Right lobe of liver (tissue), 6 donors: ENCODE measurements around the gene SLC4A4. TPM values are rescaled to one million over a fixed set of nuclear protein-coding genes. Genes with fewer than 3 reads are reported as not detected.

Experiments
- ATAC-seq, 4 donors: fragments of 200-7000 bp; cut with Tn5 transposase; one replicate each; pipeline ENCODE4 v1.9.1; 2020; ENCODE audit warnings: mild to moderate bottlenecking in 4 of 4, moderate library complexity in 4 of 4
- DNase-seq, 3 donors: peaks; one replicate each; pipeline ENCODE4 v3.0.0-alpha.2; 2020
- H3K27ac ChIP-seq, 3 donors: fragments of 200-600 bp; one replicate each; pipeline ENCODE4 v1.8.0; 2022
- H3K27me3 ChIP-seq, 2 donors: fragments of 200-600 bp; one replicate each; pipeline ENCODE4 v1.8.0; 2022
- H3K36me3 ChIP-seq, 4 donors: fragments of 200-600 bp; sonication (generic) in 1 of 4; one replicate each; pipeline versions ENCODE4 v1.5.1 to v1.8.0; 2017 to 2022; ENCODE audit warnings: control low read depth in 1 of 4
- H3K4me1 ChIP-seq, 4 donors: fragments of 200-600 bp; sonication (generic) in 1 of 4; one replicate each; pipeline versions ENCODE4 v1.5.1 to v1.8.0; 2017 to 2022; ENCODE audit warnings: control low read depth in 1 of 4
- H3K4me3 ChIP-seq, 3 donors: fragments of 200-600 bp; one replicate each; pipeline ENCODE4 v1.8.0; 2022
- H3K9me3 ChIP-seq, 4 donors: fragments of 200-600 bp; sonication (generic) in 1 of 4; one replicate each; pipeline versions ENCODE4 v1.5.1 to v1.8.0; 2017 to 2022; ENCODE audit warnings: control low read depth in 1 of 4
- POLR2A ChIP-seq: fragments of 450-650 bp; IDR thresholded peaks from one replicate; pipeline ENCODE4 v1.6.1; 2017; ENCODE audit warnings: antibody characterized with exemption, mild to moderate bottlenecking
- WGBS: methylation state at CpG from one replicate; pipeline ENCODE4 v1.1.6; 2018; ENCODE audit warnings: low coverage, low lambda C conversion rate; ENCODE audit not compliant: insufficient coverage; ENCODE audit errors: missing lambda C conversion rate; 5-methylcytosine and 5-hydroxymethylcytosine counted together
- intact Hi-C, 2 donors: fragments of 100-400 bp; cut with DNase I; formaldehyde crosslinking; loops; one replicate each; pipeline versions ENCODE4 v1.11.2 to v1.14.1; 2022
- total RNA-seq, 6 experiments: library from RNA; depleted of rRNA in 2 of 6; stranded (reverse); fragments of >200 nt in 2 of 6; fragmentation: NEBNext Ultra II Directional in 3 of 6; extraction: Animal tissue kit (Norgen Biotek cat#: 25700) in 3 of 6; gene quantifications; one replicate each; pipeline versions ENCODE4 v1.1.0 to v1.2.4, GENCODE V29; 2016 to 2023
- TF ChIP-seq, protein P1 (sequence below), 4 donors: fragments of 200-600 bp in 3 of 4; fragments of 450-650 bp in 1 of 4; IDR thresholded peaks; one replicate each; pipeline versions ENCODE4 v1.5.1 to v1.8.0; 2016 to 2022; ENCODE audit warnings: antibody characterized with exemption in 4 of 4, mild to moderate bottlenecking in 2 of 4
- donor health status: DM: no; HTN: yes; CAD: no.
- donor health status: DM: no; HTN: no; CAD: no.
- donor health status: DM: no; HTN: no; CAD: no.
- donor health status: DM: no; HTN: yes; CAD: no.
- donor health status: DM: no; HTN: yes; CAD: no.

SLC4A4 gene
- total RNA-seq, 6 experiments from 2014 or later: 16.5 to 28.7 (median 24.4) TPM

DNA sequence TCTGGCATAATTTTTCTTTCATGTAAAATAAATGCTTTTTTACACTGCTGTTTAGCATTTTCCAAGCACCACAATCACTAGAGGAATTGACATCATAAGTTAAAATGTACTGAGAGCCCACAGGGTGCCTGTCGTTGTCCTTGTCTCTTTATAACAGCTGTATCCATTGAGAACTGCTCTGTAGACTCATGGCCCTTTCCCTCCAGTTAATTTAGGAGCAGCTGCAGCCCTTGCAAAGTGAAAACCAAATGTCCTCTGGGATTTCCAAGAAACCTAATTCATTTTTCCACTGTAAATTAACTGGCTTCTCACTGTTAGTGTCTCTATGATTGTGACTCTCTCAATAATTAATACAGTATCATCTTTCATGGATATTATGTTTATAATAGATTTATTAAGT lies 185.9 kb downstream of the SLC4A4 start:
- Histone ChIP-seq H3K4me1 (no peaks in the 10 kb centered on the region), H3K27ac (no peak overlapping the region), H3K9me3 (no peaks in the 10 kb centered on the region), H3K4me3 (no peak overlapping the region), H3K27me3 (no peaks in the 10 kb centered on the region), H3K36me3 (no peaks in the 10 kb centered on the region)
- intact Hi-C loops: no loop called here
- DNase-seq (no peak), ATAC-seq (no peak)
- WGBS: 38% methylated on average over 1 of the region's 1 CpG
- TF ChIP-seq POLR2A: no peak
- TF ChIP-seq, protein P1, sequence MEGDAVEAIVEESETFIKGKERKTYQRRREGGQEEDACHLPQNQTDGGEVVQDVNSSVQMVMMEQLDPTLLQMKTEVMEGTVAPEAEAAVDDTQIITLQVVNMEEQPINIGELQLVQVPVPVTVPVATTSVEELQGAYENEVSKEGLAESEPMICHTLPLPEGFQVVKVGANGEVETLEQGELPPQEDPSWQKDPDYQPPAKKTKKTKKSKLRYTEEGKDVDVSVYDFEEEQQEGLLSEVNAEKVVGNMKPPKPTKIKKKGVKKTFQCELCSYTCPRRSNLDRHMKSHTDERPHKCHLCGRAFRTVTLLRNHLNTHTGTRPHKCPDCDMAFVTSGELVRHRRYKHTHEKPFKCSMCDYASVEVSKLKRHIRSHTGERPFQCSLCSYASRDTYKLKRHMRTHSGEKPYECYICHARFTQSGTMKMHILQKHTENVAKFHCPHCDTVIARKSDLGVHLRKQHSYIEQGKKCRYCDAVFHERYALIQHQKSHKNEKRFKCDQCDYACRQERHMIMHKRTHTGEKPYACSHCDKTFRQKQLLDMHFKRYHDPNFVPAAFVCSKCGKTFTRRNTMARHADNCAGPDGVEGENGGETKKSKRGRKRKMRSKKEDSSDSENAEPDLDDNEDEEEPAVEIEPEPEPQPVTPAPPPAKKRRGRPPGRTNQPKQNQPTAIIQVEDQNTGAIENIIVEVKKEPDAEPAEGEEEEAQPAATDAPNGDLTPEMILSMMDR (IDR thresholded peaks at IDR 0.05): no peak

DNA sequence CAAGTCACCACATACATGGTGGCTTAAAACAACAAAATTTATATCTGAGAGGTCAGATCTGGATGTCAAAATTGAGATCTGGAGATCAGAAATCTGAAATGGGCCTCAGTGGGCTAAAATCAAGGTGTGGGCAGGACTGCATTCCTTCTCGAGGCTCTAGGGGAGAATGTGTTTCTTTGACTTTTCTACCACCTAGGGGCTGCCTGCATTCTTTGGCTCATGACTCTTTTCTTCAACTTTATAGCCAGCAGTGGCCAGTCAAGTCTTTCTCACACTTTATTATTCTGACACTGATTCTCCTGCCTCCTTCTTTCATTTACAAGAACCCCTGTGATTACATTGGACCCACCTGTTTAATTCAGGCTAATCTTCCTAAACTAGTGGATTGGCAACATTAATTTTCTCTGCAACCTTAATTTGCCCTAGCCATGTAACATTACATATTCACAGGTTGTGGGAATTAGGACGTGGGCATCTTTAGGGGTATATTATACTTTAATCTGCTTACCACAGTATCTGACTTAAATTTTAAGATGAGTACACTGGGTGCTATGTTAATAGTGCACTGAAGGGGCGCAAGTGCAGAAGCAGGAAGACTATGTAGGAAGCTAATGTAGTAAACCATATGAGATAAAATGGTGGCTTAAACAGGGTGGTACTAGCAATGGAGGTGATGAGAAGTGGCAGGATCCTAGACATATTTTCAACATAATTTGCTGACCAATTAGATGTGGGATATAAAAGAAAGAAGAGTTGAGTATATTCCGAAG lies 188.0 kb downstream of the SLC4A4 start:
- TF ChIP-seq, protein P1 (IDR thresholded peaks at IDR 0.05): no peak
- no peak for TF ChIP-seq POLR2A
- H3K27me3 ChIP-seq: no peaks in the 10 kb centered on the region
- H3K4me1 ChIP-seq: no peaks in the 10 kb centered on the region
- no peak overlapping the region for H3K27ac ChIP-seq
- no peaks in the 10 kb centered on the region for H3K36me3 ChIP-seq
- DNase-seq: no peak
- intact Hi-C loops: no loop called here
- no peak for ATAC-seq
- no peak overlapping the region for H3K4me3 ChIP-seq
- no peaks in the 10 kb centered on the region for H3K9me3 ChIP-seq
- 59% methylated on average over 4 of the region's 4 CpGs for WGBS

DNA sequence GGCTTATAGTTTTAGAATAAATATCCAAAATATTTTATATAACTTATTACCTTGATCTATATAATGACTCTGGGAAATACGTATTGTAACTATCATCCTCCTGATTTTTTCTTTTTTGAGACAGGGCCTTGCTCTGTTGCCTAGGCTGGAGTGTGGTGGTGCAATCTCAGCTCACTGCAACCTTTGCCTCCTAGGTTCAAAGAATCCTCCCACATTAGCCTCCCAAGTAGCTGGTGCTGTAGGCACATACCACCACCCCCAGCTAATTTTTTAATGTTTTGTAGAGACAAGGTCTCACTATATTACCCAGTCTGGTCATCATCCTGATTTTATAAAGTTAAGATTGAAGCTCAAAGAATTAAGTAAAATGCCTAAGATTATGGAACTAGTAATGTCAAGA lies 193.6 kb downstream of the SLC4A4 start:
- Histone ChIP-seq H3K36me3 (peaks cover 0 to 4% (median under 1%) of the 10 kb centered on the region in 4 donors), H3K4me3 (no peak overlapping the region), H3K27me3 (no peaks in the 10 kb centered on the region), H3K27ac (no peak overlapping the region), H3K4me1 (no peaks in the 10 kb centered on the region), H3K9me3 (no peaks in the 10 kb centered on the region)
- TF ChIP-seq, protein P1 (IDR thresholded peaks at IDR 0.05): no peak
- no peak for TF ChIP-seq POLR2A
- intact Hi-C loops: no loop called here
- ATAC-seq (no peak), DNase-seq (no peak)
- WGBS: 73% methylated on average over 1 of the region's 1 CpG

DNA sequence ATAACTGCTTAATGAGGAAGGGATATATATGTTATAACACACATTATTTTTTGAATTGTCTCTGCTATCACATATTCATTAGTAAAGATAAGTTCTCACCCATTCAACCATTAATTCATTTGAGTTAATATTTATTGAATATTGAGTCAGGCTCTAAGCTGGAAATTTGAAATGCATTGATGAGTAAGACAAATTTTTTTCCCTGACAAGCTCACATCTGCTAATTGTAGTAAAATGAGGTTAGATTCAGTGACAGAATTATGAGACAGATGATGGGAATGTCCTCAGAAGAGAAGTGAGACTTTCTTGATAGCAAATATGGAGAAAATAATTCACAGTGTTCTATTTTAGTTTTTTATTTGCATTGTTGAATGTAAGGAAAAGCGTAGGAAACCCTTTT lies 194.3 kb downstream of the SLC4A4 start:
- ATAC-seq: no peak
- TF ChIP-seq, protein P1 (IDR thresholded peaks at IDR 0.05): no peak
- no peak for TF ChIP-seq POLR2A
- WGBS: 100% methylated on average over 1 of the region's 1 CpG

More for the DNA sequence above, 194.3 kb downstream of the SLC4A4 start:
- Histone ChIP-seq H3K4me3 (no peak overlapping the region), H3K27me3 (no peaks in the 10 kb centered on the region), H3K36me3 (peaks cover 0 to 4% (median under 1%) of the 10 kb centered on the region in 4 donors), H3K9me3 (no peaks in the 10 kb centered on the region), H3K27ac (no peak overlapping the region), H3K4me1 (no peaks in the 10 kb centered on the region)
- intact Hi-C loops: no loop called here
- no peak for DNase-seq
